Measurements from ENCODE around the gene PLIN3. TPM values are rescaled to one million over a fixed set of nuclear protein-coding genes. Genes with fewer than 3 reads are reported as not detected.

The PLIN3 gene
- total and polyA plus RNA-seq, 9 of the 15 experiments (the other 6 are each of a cell fraction or from before 2014, with no cell fraction given): 7.5 to 75.6 (median 43.1) TPM

GRCh38 chr19:4910594-4911281 lies 43.3 kb upstream of the PLIN3 start (continued):
- TF ChIP-seq MBD1 (CRISPR knock-in tag; IDR thresholded peaks at IDR 0.05) (no peak), CREB3 (tag; conservative IDR thresholded peaks at IDR 0.05; ENCODE audit: low read depth) (no peak), ZNF717 (CRISPR knock-in tag; IDR thresholded peaks at IDR 0.05) (no peak), MXD1 (CRISPR knock-in tag; IDR thresholded peaks at IDR 0.05; ENCODE audit: borderline replicate concordance, poor library complexity, severe bottlenecking) (no peak), SMAD1 (IDR thresholded peaks at IDR 0.05; ENCODE audit: low read depth, low read length, partially characterized antibody) (no peak), ZNF311 (CRISPR knock-in tag; IDR thresholded peaks at IDR 0.05) (no peak), POLR3G (IDR thresholded peaks at IDR 0.05; ENCODE audit: extremely low read depth, insufficient read length, insufficient replicate concordance) (no peak), ZEB2 (IDR thresholded peaks at IDR 0.05) (no peak), MBD2 (IDR thresholded peaks at IDR 0.05; ENCODE audit: borderline replicate concordance, low read depth) (no peak), JUN (IDR thresholded peaks at IDR 0.05; ENCODE audit: borderline replicate concordance, low read depth, low read length) (no peak), JUN (CRISPR knock-in tag; IDR thresholded peaks at IDR 0.05; ENCODE audit: borderline replicate concordance) (no peak), PML (IDR thresholded peaks at IDR 0.05; ENCODE audit: low read length) (no peak), PHB2 (IDR thresholded peaks at IDR 0.05; ENCODE audit: low read depth) (no peak), BRD9 (IDR thresholded peaks at IDR 0.05; ENCODE audit: low read depth, partially characterized antibody) (no peak), ATF7 (IDR thresholded peaks at IDR 0.05) (no peak), SPI1 (IDR thresholded peaks at IDR 0.05; ENCODE audit: borderline replicate concordance, low read depth, low read length) (peak; percentile 45; the same call in 1 of the 2 replicates), PYGO2 (tag; IDR thresholded peaks at IDR 0.05) (no peak), NKRF (IDR thresholded peaks at IDR 0.05; ENCODE audit: borderline replicate concordance) (0 out of 2 replicates have a peak, but pooled peaks have one; percentile 18), EP400 (IDR thresholded peaks at IDR 0.05) (peak; percentile 59; the same call in 1 of the 2 replicates), RFX7 (CRISPR knock-in tag; IDR thresholded peaks at IDR 0.05) (no peak), NCOA4 (IDR thresholded peaks at IDR 0.05; ENCODE audit: partially characterized antibody) (no peak), ZNF41 (CRISPR knock-in tag; conservative IDR thresholded peaks at IDR 0.05) (no peak), DMBX1 (CRISPR knock-in tag; IDR thresholded peaks at IDR 0.05; ENCODE audit: borderline replicate concordance) (no peak), MIER1 (IDR thresholded peaks at IDR 0.05; ENCODE audit: low read depth) (no peak), EHMT2 (IDR thresholded peaks at IDR 0.05) (no peak), SRSF9 (IDR thresholded peaks at IDR 0.05; ENCODE audit: borderline replicate concordance, low read depth, low read length) (no peak)

Measured in K562 (cell line).